Tongue (tissue), 2 donors: ENCODE measurements around the gene TNFSF4. TPM values are rescaled to one million over a fixed set of nuclear protein-coding genes. Genes with fewer than 3 reads are reported as not detected.
"Not testable (repeated sequence)": the region's sequence is repeated elsewhere in the genome, so short reads cannot be mapped to it uniquely, and the experiment has no call there.

Experiments
- DNase-seq: peaks from one replicate; pipeline ENCODE4 v3.0.0-alpha.2; 2015
- total RNA-seq: library from RNA; depleted of rRNA; stranded (reverse); fragments of >200 nt; gene quantifications from one replicate; pipeline ENCODE4 v1.2.3, GENCODE V29; 2014

The TNFSF4 gene
- total RNA-seq, 1 donor from 2014 or later: 1.9 TPM

DNA sequence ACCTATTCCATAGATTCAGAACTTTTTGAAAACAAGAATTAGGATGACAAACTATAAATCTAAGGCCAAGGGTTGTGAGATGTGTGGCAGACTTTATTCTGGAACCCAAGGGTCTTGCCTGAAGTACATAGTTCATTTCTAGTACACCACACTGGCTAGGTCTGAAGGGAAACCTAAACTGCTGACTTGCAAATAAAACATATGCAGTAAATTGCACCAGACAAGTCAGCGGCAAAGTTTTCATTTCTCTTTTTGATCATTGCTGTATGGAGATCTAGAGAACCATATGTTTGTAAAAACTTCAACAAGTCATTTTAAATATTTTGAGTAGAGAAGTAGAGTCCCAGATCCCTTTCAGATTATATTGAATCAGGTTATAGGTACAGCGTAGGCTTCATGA, 43.9 kb downstream of the TNFSF4 start:
- no peak for DNase-seq

DNA sequence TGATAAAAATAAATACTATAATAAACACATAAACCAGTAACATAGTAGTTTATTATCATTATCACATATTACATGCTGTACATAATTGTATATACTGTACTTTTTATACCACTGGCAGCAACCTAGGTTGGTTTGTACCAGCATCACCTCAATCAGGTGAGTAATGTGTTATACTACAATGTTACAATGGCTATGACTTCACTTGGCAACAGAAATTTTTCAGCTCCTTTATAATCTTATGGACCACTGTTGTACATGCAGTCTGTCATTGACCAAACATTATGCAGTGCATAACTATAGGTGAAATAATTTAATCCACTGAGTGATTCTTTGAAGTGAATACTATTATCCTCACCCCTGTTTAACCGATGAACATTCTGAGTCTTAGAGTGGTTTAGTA, 44.5 kb downstream of the TNFSF4 start:
- DNase-seq: no peak

DNA sequence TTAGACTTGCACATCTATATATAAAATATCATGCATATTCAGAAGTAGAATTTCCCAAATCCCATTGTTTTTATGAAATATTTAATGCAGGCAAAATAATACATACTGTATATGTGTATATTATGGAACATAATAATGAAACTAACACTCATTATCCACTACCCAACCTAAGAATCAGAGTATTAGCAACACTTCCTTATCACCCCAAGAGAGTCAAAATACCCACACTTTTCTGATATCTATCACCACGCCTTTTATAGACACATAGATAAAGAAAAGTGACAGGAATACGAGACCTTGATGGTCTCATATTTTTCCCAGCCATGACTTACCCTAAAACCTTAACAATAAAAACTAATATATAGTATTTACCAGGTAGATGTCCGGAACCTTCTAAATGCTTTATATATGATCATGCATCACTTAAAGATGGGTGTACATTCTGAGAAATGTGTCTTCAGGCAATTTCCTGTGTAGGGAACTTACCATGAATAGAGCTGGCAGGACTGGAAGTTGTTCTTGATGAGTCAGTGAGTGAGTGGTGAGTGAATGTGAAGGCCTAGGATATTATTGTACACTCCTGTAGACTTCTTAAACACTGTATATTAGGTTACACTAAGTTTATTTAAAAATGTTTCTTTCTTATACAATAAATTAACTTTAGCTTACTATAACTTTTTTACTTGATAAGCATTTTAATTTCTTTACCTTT, 45.5 kb downstream of the TNFSF4 start:
- no peak for DNase-seq

GRCh38 chr1:173153964-173154363, 53.2 kb downstream of the TNFSF4 start:
- DNase-seq: not testable (repeated sequence)

- no peak for DNase-seq
Measured at GRCh38 chr1:173153503-173153902, 53.6 kb downstream of the TNFSF4 start.

DNA sequence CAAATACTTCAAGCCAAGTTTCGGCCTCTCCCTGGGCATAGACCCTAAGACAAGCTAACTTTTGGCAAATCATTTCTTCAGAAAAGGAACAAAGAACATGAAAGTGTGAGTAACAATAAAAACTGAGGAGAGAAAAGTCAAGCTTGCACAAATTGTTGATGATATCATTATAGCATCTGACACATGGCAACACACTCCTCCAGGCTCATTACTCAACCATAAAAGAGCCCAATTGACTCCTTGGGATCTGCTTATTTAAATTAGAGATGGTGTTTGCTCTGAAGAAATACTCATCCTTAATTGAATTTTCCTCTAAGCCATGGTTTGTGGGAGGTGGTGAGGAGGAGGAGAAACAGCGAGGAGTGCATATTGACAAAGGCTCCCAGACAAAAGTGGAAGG, 54.5 kb downstream of the TNFSF4 start:
- DNase-seq: no peak

- DNase-seq: no peak
Measured at GRCh38 chr1:173150795-173151194, 56.3 kb downstream of the TNFSF4 start.

DNA sequence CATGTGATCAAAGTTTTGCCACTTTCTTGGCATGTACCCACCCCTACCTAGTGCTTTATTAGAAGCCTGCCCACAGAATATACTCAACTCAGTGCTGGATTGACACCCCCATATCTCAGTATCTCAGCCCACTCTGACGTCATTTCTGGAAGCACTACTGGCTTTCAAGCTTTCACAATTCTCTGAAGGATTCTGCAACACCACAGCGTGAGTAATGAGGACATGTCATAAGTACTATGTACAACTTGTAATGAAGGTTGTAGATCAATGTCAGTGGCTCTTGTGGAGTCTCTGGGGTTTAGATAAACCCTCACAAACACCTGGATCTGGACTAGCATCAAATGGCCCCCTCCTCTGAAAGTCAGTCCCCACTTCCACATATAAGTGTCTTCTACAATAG, 57.2 kb downstream of the TNFSF4 start:
- no peak for DNase-seq

GRCh38 chr1:173148971-173149370, 58.2 kb downstream of the TNFSF4 start:
- no peak for DNase-seq

DNA sequence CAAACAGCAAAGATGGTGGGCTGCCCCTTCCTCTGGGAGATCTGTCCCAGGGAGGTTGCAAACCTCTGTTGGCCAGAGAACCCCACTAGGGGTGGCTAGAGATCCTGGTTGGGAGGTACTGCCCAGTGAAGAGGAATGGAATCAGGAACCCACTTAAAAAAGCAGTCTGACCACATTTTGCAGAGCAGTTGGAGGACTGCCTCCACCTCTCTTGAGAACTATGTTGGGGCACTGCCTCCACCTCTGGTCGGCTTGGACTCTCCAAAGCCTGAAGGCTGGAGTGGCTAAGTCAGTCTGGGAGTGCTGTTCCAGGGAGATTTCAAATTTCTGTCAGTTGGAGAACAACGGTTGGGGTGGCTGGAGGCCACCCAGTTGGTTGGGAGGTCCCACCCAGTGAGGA, 58.6 kb downstream of the TNFSF4 start:
- DNase-seq: no peak

GRCh38 chr1:173140733-173141132, 66.4 kb downstream of the TNFSF4 start:
- DNase-seq: no peak

DNA sequence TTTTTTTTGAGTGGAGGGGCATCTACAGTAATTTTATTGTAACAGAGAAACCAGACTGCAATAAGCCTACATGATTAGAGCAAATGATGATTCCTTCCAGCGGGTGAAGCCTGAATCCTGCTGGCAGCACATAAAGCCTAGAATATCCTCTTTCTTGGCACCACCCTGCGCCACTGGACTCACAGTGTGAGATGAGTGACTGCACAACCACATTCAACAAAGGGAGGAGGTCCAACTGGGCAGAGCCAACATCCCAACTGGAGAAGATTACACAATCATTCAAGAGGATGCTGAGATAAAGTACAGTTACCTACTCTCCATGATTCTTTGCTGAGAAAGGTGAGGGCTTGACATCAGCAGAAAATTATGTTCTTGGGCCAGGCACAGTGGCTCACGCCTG, 67.4 kb downstream of the TNFSF4 start:
- no peak for DNase-seq

- DNase-seq: no peak
Measured at GRCh38 chr1:173137107-173137706, 69.9 kb downstream of the TNFSF4 start.

DNA sequence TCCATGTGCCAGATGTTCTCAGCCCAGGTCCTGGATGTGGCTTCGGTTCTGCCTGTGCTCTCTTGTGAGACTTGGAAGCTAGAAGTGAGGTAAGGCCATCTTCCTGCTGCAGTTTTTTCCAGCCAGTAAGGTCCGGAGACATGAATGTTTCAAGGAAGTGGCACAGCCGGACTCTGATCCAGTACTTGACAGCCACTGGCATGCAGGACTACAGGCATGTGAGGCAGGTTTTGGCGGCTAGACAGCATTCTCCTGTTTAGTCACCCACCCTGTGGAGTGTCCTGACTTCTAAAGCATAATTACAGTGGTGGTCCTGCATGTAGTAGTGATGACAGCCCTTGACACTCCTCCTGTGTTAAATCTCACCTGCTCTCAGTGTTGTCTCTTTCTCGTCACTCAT, 72.3 kb downstream of the TNFSF4 start:
- no peak for DNase-seq

DNA sequence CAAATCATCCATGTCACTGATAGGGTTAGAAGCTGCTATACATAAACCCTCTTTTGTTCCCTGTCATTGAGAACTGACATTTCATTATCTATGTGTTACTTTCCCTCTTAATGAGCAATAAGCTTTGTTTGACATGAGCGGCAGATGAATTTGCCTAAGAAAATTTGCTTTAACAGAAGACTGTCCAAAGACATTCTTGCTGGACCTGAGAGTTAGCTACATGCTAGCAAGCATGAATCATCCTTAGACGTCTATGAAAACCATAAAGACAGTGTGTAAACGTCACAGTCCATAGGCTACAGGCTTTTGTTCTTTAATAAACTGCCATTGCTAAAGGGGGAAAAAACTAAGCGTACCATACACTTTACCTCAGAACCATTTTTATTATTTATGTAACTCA, 73.1 kb downstream of the TNFSF4 start:
- DNase-seq: no peak

Other genes starting within 250 kb of the TNFSF4 start
- gene TNFSF18, start 156.4 kb downstream of the TNFSF4 start, total RNA-seq: not detected